Measurements from ENCODE around the gene GLI2. TPM values are rescaled to one million over a fixed set of nuclear protein-coding genes. Genes with fewer than 3 reads are reported as not detected.

Gene GLI2
- total RNA-seq, 1 experiment from 2014 or later = 6.2 TPM

- no peak overlapping the region for H3K4me3 ChIP-seq (ENCODE audit: low read depth in 2 of 2, low read length in 2 of 2)
- no peak for DNase-seq (ENCODE audit: low read depth, low spot score)
- no peaks in the 10 kb centered on the region for H3K27me3 ChIP-seq (ENCODE audit: control insufficient read depth, insufficient read depth, low read length)
- no TSS peak for BruUV-seq (replicated peaks)
- CTCF ChIA-PET = no interaction called here
- H3K4me1 ChIP-seq (ENCODE audit: control insufficient read depth, insufficient read depth, low read length) = peaks cover 12% of the 10 kb centered on the region; the same call in 1 of the 2 replicates
- no peak for ATAC-seq
- POLR2A ChIA-PET = no interaction called here
- no peak overlapping the region for H3K27ac ChIP-seq (ENCODE audit: low read length)
- no peaks in the 10 kb centered on the region for H3K36me3 ChIP-seq (ENCODE audit: control insufficient read depth, insufficient read depth, low read length)
- in situ Hi-C loops (cut with HindIII; ENCODE audit: low pct_unique_long_range_greater_than_20kb, low sequenced_read_pairs) (no loop called here), intact Hi-C loops (cut with micrococcal nuclease; ENCODE audit: unreplicated experiment) (no loop called here)
- H3K9me3 ChIP-seq (ENCODE audit: control insufficient read depth, insufficient read depth, low read depth, low read length) = no peaks in the 10 kb centered on the region
- no peak for TF ChIP-seq REST (IDR thresholded peaks at IDR 0.05; ENCODE audit: insufficient read depth in 1 of 2, low read depth in 2 of 2, low read length in 1 of 2)
- TF ChIP-seq SIN3A (IDR thresholded peaks at IDR 0.05; ENCODE audit: borderline replicate concordance, insufficient read depth, low read depth, low read length) = no peak
- no peak for TF ChIP-seq POLR2AphosphoS5 (IDR thresholded peaks at IDR 0.05; ENCODE audit: low read depth, low read length)
- TF ChIP-seq TCF7L2 (IDR thresholded peaks at IDR 0.05; ENCODE audit: low read depth, low read length) = no peak
- TF ChIP-seq CTCF (IDR thresholded peaks at IDR 0.05) = no peak
Observed at GRCh38 chr2:120783969-120784372, 48.3 kb downstream of the GLI2 start.
